GM12865 (cell line): ENCODE results near the gene TRPM1.

Source experiments
- DNase-seq: peaks from one replicate; pipeline ENCODE4 v3.0.0; 2010; ENCODE audit warnings: low read depth
- H3K4me3 ChIP-seq: 2 replicates; pipeline ENCODE4 v1.5.1; 2011; ENCODE audit warnings: mild to moderate bottlenecking, low read depth, low read length, control low read depth
- CTCF ChIP-seq: IDR thresholded peaks from 2 replicates; pipeline ENCODE4 v1.5.1; 2011; ENCODE audit warnings: low read length, control low read depth, low read depth, inconsistent platforms; ENCODE audit not compliant: insufficient read depth; ENCODE audit errors: missing control alignments

Gene TRPM1

GRCh38 chr15:31084176-31084575, 17.3 kb downstream of the TRPM1 start:
- no peak for DNase-seq
- TF ChIP-seq CTCF = no peak

GRCh38 chr15:31083370-31083780, 18.1 kb downstream of the TRPM1 start:
- no peak overlapping the region for H3K4me3 ChIP-seq
- no peak for TF ChIP-seq CTCF
- no peak for DNase-seq

More at GRCh38 chr15:31084176-31084575, 17.3 kb downstream of the TRPM1 start:
- no peak overlapping the region for H3K4me3 ChIP-seq

GRCh38 chr15:31082771-31083369, 18.7 kb downstream of the TRPM1 start:
- TF ChIP-seq CTCF = no peak
- H3K4me3 ChIP-seq = no peak overlapping the region
- DNase-seq = no peak

- no peak overlapping the region for H3K4me3 ChIP-seq
- DNase-seq = peak; percentile 52
- TF ChIP-seq CTCF = no peak
These were observed 19.8 kb downstream of the TRPM1 start for GRCh38 chr15:31081588-31082250.

GRCh38 chr15:31081056-31081455, 20.5 kb downstream of the TRPM1 start:
- no peak for TF ChIP-seq CTCF
- DNase-seq = no peak
- no peak overlapping the region for H3K4me3 ChIP-seq

- DNase-seq = no peak
- H3K4me3 ChIP-seq = no peak overlapping the region
- no peak for TF ChIP-seq CTCF
These were observed 20.9 kb downstream of the TRPM1 start for GRCh38 chr15:31080591-31081014.
